Measurements from ENCODE around the gene TM4SF5.

DNA sequence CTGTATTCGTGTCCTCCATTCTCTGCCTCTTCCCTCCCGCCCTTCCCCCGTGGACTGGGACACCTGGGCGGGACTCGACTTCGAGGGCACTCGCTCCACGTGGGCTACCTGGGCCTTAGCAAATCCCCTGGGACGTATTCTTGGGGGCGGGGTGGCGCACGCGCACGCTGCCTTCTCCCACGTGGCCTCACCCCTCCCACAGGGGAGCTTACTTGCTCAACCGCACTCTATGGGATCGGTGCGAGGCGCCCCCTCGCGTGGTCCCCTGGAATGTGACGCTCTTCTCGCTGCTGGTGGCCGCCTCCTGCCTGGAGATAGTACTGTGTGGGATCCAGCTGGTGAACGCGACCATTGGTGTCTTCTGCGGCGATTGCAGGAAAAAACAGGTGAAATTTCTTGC is 11.0 kb downstream of the TM4SF5 start:
- no peak for TF ChIP-seq NR2C2 (CRISPR knock-in tag; IDR thresholded peaks at IDR 0.05)
- TF ChIP-seq HMGA2 (CRISPR knock-in tag; IDR thresholded peaks at IDR 0.05) = no peak
- TF ChIP-seq, protein P1, sequence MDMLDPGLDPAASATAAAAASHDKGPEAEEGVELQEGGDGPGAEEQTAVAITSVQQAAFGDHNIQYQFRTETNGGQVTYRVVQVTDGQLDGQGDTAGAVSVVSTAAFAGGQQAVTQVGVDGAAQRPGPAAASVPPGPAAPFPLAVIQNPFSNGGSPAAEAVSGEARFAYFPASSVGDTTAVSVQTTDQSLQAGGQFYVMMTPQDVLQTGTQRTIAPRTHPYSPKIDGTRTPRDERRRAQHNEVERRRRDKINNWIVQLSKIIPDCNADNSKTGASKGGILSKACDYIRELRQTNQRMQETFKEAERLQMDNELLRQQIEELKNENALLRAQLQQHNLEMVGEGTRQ (CRISPR knock-in tag; IDR thresholded peaks at IDR 0.05) = no peak
- TF ChIP-seq, protein P2, sequence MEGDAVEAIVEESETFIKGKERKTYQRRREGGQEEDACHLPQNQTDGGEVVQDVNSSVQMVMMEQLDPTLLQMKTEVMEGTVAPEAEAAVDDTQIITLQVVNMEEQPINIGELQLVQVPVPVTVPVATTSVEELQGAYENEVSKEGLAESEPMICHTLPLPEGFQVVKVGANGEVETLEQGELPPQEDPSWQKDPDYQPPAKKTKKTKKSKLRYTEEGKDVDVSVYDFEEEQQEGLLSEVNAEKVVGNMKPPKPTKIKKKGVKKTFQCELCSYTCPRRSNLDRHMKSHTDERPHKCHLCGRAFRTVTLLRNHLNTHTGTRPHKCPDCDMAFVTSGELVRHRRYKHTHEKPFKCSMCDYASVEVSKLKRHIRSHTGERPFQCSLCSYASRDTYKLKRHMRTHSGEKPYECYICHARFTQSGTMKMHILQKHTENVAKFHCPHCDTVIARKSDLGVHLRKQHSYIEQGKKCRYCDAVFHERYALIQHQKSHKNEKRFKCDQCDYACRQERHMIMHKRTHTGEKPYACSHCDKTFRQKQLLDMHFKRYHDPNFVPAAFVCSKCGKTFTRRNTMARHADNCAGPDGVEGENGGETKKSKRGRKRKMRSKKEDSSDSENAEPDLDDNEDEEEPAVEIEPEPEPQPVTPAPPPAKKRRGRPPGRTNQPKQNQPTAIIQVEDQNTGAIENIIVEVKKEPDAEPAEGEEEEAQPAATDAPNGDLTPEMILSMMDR (IDR thresholded peaks at IDR 0.05) = no peak
- no peak for TF ChIP-seq TCF7 (CRISPR knock-in tag; IDR thresholded peaks at IDR 0.05; ENCODE audit: low read depth)
- TF ChIP-seq CREB1 (CRISPR knock-in tag; IDR thresholded peaks at IDR 0.05) = no peak
- no peak for TF ChIP-seq ZNF138 (CRISPR knock-in tag; conservative IDR thresholded peaks at IDR 0.05)

All from WTC11 (cell line).